GM12878 (cell line): ENCODE measurements around the gene AATF. TPM values are rescaled to one million over a fixed set of nuclear protein-coding genes. Genes with fewer than 3 reads are reported as not detected.

Source experiments
- ASH2L ChIP-seq: fragments of 300-600, 200-600 bp; sonication (generic); IDR thresholded peaks from 2 replicates; pipeline ENCODE4 v1.6.1; 2017; ENCODE audit warnings: low read depth, mild to moderate bottlenecking, borderline replicate concordance
- ATF2 ChIP-seq: IDR thresholded peaks from 2 replicates; pipeline ENCODE4 v1.6.1; 2012; ENCODE audit warnings: low read length, inconsistent platforms
- BHLHE40 ChIP-seq, 2 experiments: fragments of 450-650 bp in 1 of 2; IDR thresholded peaks; 2 replicates each; pipeline ENCODE4 v1.6.1; 2011 to 2017; ENCODE audit warnings: low read depth in 2 of 2, borderline replicate concordance in 1 of 2, improper control_type of control experiment in 1 of 2, low read length in 1 of 2, mild to moderate bottlenecking in 1 of 2
- CBFB ChIP-seq: IDR thresholded peaks from 2 replicates; pipeline ENCODE4 v1.6.1; 2016; ENCODE audit warnings: antibody characterized with exemption, low read depth
- EP300 ChIP-seq, 2 experiments: fragments of 150-350 bp in 1 of 2; IDR thresholded peaks; 2 replicates each; pipeline ENCODE4 v1.6.1; 2011 to 2012; ENCODE audit warnings: low read depth in 2 of 2, low read length in 2 of 2, borderline replicate concordance in 1 of 2, improper control_type of control experiment in 1 of 2, inconsistent platforms in 1 of 2; ENCODE audit not compliant: control insufficient read depth in 1 of 2
- EZH2 ChIP-seq: IDR thresholded peaks from 2 replicates; pipeline ENCODE4 v1.6.1; 2012; ENCODE audit warnings: low read depth, mild to moderate bottlenecking, control low read depth, inconsistent platforms, low read length, borderline replicate concordance; ENCODE audit not compliant: control insufficient read depth
- HSF1 ChIP-seq: fragments of 150-350 bp; IDR thresholded peaks from 2 replicates; pipeline ENCODE4 v1.6.1; 2014; ENCODE audit warnings: mild to moderate bottlenecking, low read depth, low read length
- JUND ChIP-seq: IDR thresholded peaks from 2 replicates; pipeline ENCODE4 v1.6.1; 2012; ENCODE audit warnings: low read depth, mild to moderate bottlenecking, low read length, improper control_type of control experiment, moderate library complexity
- MXI1 ChIP-seq: fragments of 150-350 bp; IDR thresholded peaks from 2 replicates; pipeline ENCODE4 v1.6.1; 2011; ENCODE audit warnings: low read depth, mild to moderate bottlenecking, inconsistent platforms, low read length, improper control_type of control experiment
- NFYA ChIP-seq: IDR thresholded peaks from 2 replicates; pipeline ENCODE4 v1.6.1; 2011; ENCODE audit warnings: low read depth, mild to moderate bottlenecking, low read length, improper control_type of control experiment, borderline replicate concordance
- NR2C1 ChIP-seq: fragments of 450-650 bp; IDR thresholded peaks from 2 replicates; pipeline ENCODE4 v1.6.1; 2017; ENCODE audit warnings: antibody characterized with exemption, mild to moderate bottlenecking, moderate library complexity
- POLR2AphosphoS5 ChIP-seq: IDR thresholded peaks from 2 replicates; pipeline ENCODE4 v1.6.1; 2011; ENCODE audit warnings: mild to moderate bottlenecking, low read length, inconsistent platforms
- RAD21 ChIP-seq: IDR thresholded peaks from 2 replicates; pipeline ENCODE4 v1.6.1; 2011; ENCODE audit warnings: mild to moderate bottlenecking, low read depth, low read length, moderate library complexity; ENCODE audit not compliant: insufficient read depth
- RELB ChIP-seq: fragments of 450-650 bp; IDR thresholded peaks from 2 replicates; pipeline ENCODE4 v1.6.1; 2017; ENCODE audit warnings: low read depth, mild to moderate bottlenecking, moderate library complexity
- RUNX3 ChIP-seq: IDR thresholded peaks from 2 replicates; pipeline ENCODE4 v1.6.1; 2012; ENCODE audit warnings: low read length, inconsistent platforms
- STAT3 ChIP-seq: IDR thresholded peaks from 2 replicates; pipeline ENCODE4 v1.6.1; 2011; ENCODE audit warnings: low read depth, low read length, improper control_type of control experiment
- TCF7 ChIP-seq: IDR thresholded peaks from 2 replicates; pipeline ENCODE4 v1.6.1; 2014; ENCODE audit warnings: antibody characterized with exemption, borderline replicate concordance
- WRNIP1 ChIP-seq: IDR thresholded peaks from 2 replicates; pipeline ENCODE4 v1.6.1; 2011; ENCODE audit warnings: low read depth, low read length, improper control_type of control experiment, borderline replicate concordance
- ZNF24 ChIP-seq: fragments of 450-650 bp; IDR thresholded peaks from 2 replicates; pipeline ENCODE4 v1.6.1; 2017; ENCODE audit warnings: antibody characterized with exemption, mild to moderate bottlenecking
- polyA plus RNA-seq, 11 experiments: library from polyadenylated mRNA; depleted of rRNA in 4 of 11; unstranded in 6 of 11; stranded (reverse) in 5 of 11; fragments of >200 nt; fragmentation: Nextera tagmentation in 4 of 11; fragmentation: Illumina TruSeq in 1 of 11; extraction: Ambion mirVana in 4 of 11; extraction: Trizol in 1 of 11; gene quantifications; 1 replicate in 1 of 11; 2 replicates in 10 of 11; pipeline versions ENCODE4 v1.2.1 to v1.2.3, GENCODE V29; 2011 to 2016; ENCODE audit warnings: inconsistent platforms in 2 of 11, missing spikeins in 2 of 11, low read depth in 1 of 11
- total RNA-seq, 4 experiments: library from RNA; depleted of rRNA in 3 of 4; stranded (reverse); fragments of >200 nt in 3 of 4; fragmentation: Illumina TruSeq in 1 of 4; extraction: Trizol in 1 of 4; gene quantifications; 2 replicates each; pipeline versions ENCODE4 v1.2.1 to v1.2.3, GENCODE V29; 2013 to 2021
- TF ChIP-seq, protein P1 (sequence below): IDR thresholded peaks from 2 replicates; pipeline ENCODE4 v1.6.1; 2012; ENCODE audit warnings: mild to moderate bottlenecking, low read depth, low read length

Gene AATF
- total and polyA plus RNA-seq, 10 of the 15 experiments (the other 5 are each of a cell fraction or from before 2014, with no cell fraction given): 36.8 to 110 (median 77.9) TPM

DNA sequence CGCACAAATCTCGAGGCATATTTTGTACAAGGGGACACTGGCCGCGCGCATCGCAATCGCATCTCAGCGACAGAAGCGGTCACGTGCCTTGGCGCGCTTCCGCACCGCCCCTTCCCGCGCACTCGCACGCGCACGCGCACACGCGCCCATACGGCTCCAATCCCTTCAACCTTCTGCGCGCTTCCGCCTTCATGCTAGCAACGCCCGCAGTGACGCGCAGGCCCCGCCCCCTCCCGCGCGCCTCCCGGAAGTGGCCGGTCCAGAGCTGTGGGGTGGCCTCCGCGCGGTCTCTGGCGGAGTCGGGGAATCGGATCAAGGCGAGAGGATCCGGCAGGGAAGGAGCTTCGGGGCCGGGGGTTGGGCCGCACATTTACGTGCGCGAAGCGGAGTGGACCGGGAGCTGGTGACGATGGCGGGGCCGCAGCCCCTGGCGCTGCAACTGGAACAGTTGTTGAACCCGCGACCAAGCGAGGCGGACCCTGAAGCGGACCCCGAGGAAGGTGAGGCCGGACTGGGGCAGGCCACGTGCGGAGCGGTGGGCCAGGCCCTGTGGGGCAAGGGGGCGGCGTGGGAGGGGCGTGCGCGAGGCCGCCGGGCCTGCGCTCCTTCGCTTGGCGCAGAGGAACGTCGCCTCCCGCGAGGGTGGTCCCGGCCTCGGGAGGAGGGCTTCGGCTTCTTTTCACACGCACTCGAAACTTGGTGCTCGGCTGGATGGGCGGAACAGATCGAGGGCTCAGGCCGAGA is at the start of gene AATF (continued):
- no peak for TF ChIP-seq RAD21
- TF ChIP-seq POLR2AphosphoS5: peak; percentile 92
- no peak for TF ChIP-seq EP300 (IDR thresholded peaks at IDR 0.05; ENCODE audit: borderline replicate concordance in 1 of 2, control insufficient read depth in 1 of 2, low read depth in 2 of 2, low read length in 2 of 2)
- no peak for TF ChIP-seq STAT3
- TF ChIP-seq HSF1: no peak
- no peak; the same call in 1 of the 2 replicates for TF ChIP-seq RELB
- no peak for TF ChIP-seq CBFB
- TF ChIP-seq ZNF24: no peak
- TF ChIP-seq ATF2: no peak
- peak; percentile 98 to 99 for TF ChIP-seq BHLHE40 (IDR thresholded peaks at IDR 0.05; ENCODE audit: borderline replicate concordance in 1 of 2, low read depth in 2 of 2, low read length in 1 of 2)
- TF ChIP-seq, protein P1, sequence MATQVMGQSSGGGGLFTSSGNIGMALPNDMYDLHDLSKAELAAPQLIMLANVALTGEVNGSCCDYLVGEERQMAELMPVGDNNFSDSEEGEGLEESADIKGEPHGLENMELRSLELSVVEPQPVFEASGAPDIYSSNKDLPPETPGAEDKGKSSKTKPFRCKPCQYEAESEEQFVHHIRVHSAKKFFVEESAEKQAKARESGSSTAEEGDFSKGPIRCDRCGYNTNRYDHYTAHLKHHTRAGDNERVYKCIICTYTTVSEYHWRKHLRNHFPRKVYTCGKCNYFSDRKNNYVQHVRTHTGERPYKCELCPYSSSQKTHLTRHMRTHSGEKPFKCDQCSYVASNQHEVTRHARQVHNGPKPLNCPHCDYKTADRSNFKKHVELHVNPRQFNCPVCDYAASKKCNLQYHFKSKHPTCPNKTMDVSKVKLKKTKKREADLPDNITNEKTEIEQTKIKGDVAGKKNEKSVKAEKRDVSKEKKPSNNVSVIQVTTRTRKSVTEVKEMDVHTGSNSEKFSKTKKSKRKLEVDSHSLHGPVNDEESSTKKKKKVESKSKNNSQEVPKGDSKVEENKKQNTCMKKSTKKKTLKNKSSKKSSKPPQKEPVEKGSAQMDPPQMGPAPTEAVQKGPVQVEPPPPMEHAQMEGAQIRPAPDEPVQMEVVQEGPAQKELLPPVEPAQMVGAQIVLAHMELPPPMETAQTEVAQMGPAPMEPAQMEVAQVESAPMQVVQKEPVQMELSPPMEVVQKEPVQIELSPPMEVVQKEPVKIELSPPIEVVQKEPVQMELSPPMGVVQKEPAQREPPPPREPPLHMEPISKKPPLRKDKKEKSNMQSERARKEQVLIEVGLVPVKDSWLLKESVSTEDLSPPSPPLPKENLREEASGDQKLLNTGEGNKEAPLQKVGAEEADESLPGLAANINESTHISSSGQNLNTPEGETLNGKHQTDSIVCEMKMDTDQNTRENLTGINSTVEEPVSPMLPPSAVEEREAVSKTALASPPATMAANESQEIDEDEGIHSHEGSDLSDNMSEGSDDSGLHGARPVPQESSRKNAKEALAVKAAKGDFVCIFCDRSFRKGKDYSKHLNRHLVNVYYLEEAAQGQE: 0 out of 2 replicates have a peak, but pooled peaks have one; percentile 11
- no peak for TF ChIP-seq NFYA
- no peak for TF ChIP-seq JUND
- peak; percentile 61 for TF ChIP-seq MXI1
- no peak for TF ChIP-seq TCF7
- no peak for TF ChIP-seq EZH2
- no peak for TF ChIP-seq RUNX3
- no peak for TF ChIP-seq NR2C1
- no peak for TF ChIP-seq WRNIP1
- TF ChIP-seq ASH2L: peak; percentile 65; the same call in 1 of the 2 replicates
